GM12878 (cell line): ENCODE data around the gene MRPL38.

Experiments used
- CTCF ChIP-seq, 3 experiments: IDR thresholded peaks in 2 of 3; conservative IDR thresholded peaks in 1 of 3; 2 replicates each; pipeline ENCODE4 v1.5.1; 2011; ENCODE audit warnings: low read depth in 3 of 3, low read length in 3 of 3, mild to moderate bottlenecking in 3 of 3, control low read depth in 2 of 3, moderate library complexity in 2 of 3, inconsistent platforms in 1 of 3, mixed read lengths in 1 of 3; ENCODE audit not compliant: control insufficient read depth in 2 of 3, insufficient read depth in 1 of 3; ENCODE audit errors: extremely low read depth in 1 of 3
- EP300 ChIP-seq, 2 experiments: fragments of 150-350 bp in 1 of 2; IDR thresholded peaks; 2 replicates each; pipeline ENCODE4 v1.6.1; 2011 to 2012; ENCODE audit warnings: low read depth in 2 of 2, low read length in 2 of 2, borderline replicate concordance in 1 of 2, improper control_type of control experiment in 1 of 2, inconsistent platforms in 1 of 2; ENCODE audit not compliant: control insufficient read depth in 1 of 2
- POLR2AphosphoS5 ChIP-seq: IDR thresholded peaks from 2 replicates; pipeline ENCODE4 v1.6.1; 2011; ENCODE audit warnings: mild to moderate bottlenecking, low read length, inconsistent platforms
- RCOR1 ChIP-seq: conservative IDR thresholded peaks from 2 replicates; pipeline ENCODE4 v1.6.1; 2012; ENCODE audit warnings: low read depth, low read length, improper control_type of control experiment
- TAF1 ChIP-seq: IDR thresholded peaks from 2 replicates; pipeline ENCODE4 v1.6.1; 2011; ENCODE audit warnings: mild to moderate bottlenecking, low read depth, low read length, borderline replicate concordance

GRCh38 chr17:75941442-75941819 lies 36.7 kb upstream of the MRPL38 start:
- TF ChIP-seq CTCF (IDR thresholded peaks at IDR 0.05 in 2 of 3, conservative IDR thresholded peaks at IDR 0.05 in 1 of 3; ENCODE audit: control insufficient read depth in 2 of 3, extremely low read depth in 1 of 3, insufficient read depth in 1 of 3, low read depth in 3 of 3, low read length in 3 of 3): no peak
- no peak for TF ChIP-seq POLR2AphosphoS5
- no peak for TF ChIP-seq EP300 (IDR thresholded peaks at IDR 0.05; ENCODE audit: borderline replicate concordance in 1 of 2, control insufficient read depth in 1 of 2, low read depth in 2 of 2, low read length in 2 of 2)
- TF ChIP-seq RCOR1: no peak
- no peak for TF ChIP-seq TAF1
